Activated CD8-positive, alpha-beta memory T cell treated with anti-CD3 and anti-CD28 coated beads, Interleukin-2, amount 50 U/mL, for 24 hours (primary cell): ENCODE results near the gene LRRC46.

ENCODE experiments used
- DNase-seq: peaks from one replicate; pipeline ENCODE4 v3.0.0-alpha.2; 2020; ENCODE audit errors: extremely low read depth

LRRC46 gene

GRCh38 chr17:47808830-47809480, 22.5 kb upstream of the LRRC46 start:
- DNase-seq: no peak

- no peak for DNase-seq
These were observed 21.2 kb upstream of the LRRC46 start for GRCh38 chr17:47810200-47810821.

- no peak for DNase-seq
These were observed 20.4 kb upstream of the LRRC46 start for GRCh38 chr17:47810901-47811635.

GRCh38 chr17:47811709-47812108, 19.8 kb upstream of the LRRC46 start:
- DNase-seq: no peak

GRCh38 chr17:47812146-47812920, 19.1 kb upstream of the LRRC46 start:
- no peak for DNase-seq

DNA sequence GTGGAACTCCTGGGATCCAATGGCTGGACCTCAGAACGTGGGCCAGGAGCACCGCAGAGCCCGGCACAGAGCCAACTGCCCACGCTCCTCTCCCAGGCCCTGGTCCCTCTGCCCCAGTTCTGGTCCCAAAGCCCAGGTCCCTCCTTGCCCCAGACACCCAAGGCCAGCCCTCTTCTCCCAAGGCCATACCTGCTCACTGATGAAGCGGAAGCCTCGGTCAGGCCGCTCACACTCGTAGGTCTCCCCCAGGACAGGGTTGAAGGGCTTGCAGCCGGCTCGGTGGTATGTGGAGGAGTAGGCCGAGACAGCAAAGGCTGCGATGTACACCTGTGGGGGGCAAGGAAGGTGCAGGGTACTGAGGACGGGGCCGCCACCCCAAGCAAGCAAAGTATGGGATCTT, 18.4 kb upstream of the LRRC46 start:
- no peak for DNase-seq

- no peak for DNase-seq
These were observed 17.9 kb upstream of the LRRC46 start for GRCh38 chr17:47813512-47814031.

DNA sequence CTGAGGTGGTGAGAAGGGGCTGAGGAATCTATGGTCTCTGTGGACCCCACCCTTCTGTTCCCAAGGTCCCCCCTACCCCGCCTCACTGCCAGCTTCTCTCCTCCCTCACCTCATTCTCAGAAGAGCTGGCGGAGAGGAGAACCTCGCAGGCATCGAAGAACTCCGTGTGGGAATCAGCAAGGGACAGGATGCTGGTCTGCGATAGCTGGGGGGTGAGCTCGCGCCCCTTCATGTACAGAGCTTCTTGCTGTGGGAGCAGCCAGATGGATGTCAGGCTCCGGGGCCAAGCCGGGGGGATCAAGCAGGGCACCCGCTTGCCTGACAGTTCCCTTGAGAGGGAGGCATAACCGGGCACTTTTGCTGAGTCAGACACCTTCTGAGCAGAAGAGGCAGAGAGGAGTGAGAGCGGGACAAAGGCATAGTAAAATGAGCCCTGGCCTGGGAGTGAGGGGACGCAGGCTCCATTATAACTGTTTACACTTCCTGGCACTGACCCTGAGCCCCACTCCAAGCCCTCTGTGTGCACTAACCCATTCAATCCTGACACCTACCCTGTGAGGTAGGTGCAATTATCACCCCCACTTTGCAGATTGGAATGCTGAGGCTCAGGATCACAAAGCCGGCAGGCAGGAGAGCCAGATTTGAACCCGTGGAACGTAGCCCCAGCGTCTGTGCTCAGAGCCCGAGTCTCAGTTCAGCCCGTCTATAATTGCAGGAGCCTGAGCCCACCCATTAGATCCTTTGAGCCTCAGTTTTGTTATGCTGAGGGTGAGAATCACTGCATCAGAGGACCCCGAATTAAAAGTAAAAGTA, 16.2 kb upstream of the LRRC46 start:
- no peak for DNase-seq

- DNase-seq: no peak
These were observed 15.2 kb upstream of the LRRC46 start for GRCh38 chr17:47816111-47816735.

DNA sequence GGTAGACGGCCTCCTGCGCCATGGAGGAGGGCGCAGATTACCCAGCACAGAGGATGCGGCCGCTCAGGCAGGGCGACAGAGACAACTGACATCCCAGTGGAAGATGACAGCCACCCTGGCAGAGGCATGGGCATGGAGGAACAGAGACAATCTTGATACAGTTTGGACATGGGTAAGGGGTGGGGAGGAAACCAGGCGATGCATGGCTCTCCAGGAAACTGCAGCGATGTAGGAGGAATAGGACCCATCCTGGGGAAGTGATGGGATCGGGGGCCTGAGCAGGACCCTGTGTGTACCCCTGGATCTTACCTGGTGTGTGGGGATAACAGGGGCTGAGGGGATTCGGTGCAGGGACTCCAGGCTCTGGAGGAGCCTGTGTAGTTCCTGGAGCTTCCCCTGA, 14.5 kb upstream of the LRRC46 start:
- DNase-seq: no peak

GRCh38 chr17:47818002-47818695, 13.3 kb upstream of the LRRC46 start:
- no peak for DNase-seq

DNA sequence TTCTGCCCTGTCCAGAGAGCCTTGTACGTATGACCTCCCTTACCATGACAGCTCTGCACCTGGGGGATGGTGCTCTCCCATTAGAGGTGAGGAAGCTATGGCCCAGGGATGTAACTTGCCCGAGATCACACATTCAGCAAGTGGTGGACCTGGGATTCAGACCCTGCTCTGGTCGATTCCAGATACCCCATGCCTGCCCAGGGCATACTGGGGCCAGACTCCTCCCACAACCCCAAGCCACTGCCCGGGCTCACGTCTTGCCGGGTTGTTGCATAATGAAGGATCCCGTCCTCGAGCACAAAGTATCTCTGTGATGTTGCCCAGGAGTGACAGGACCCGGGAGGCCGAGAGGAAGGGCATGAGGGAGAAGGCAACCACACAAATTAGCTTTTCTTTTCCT, 12.0 kb upstream of the LRRC46 start:
- no peak for DNase-seq

DNA sequence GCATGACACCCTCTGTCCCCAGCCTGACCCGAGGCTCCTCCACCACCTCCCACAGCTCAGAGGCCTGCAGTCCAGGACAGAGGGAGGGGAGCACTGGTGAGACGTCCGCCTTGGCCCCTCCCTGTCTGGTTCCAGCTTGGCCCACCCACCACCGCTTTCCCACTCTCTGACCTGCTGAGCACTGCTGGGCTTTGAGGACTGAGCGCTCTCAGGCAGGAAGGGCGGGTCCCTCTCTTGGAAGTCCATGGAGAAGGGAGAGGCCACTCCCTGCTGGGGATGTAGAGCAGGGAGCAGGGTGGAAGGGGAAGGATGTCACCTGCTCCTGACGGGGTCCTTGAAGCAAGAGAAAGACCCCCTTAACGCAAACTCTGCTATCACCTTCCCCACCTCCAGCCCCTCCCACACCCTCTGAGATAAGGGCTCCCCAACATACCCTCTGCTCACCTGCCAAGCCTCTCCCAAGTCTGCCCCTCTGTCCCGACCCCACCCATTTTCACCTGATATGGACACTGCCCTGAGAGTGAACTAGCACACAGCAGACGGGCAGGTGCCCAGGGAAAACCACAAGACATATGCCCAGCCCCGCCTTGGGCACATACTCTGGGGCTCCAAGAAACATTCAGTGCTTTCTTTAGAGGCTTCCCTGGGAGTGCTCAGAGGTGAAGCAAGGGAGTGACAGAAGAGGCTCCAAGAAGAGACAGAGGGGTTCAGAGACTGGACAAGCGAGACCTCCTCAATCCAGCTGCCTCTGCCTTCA, 11.3 kb upstream of the LRRC46 start:
- no peak for DNase-seq

DNA sequence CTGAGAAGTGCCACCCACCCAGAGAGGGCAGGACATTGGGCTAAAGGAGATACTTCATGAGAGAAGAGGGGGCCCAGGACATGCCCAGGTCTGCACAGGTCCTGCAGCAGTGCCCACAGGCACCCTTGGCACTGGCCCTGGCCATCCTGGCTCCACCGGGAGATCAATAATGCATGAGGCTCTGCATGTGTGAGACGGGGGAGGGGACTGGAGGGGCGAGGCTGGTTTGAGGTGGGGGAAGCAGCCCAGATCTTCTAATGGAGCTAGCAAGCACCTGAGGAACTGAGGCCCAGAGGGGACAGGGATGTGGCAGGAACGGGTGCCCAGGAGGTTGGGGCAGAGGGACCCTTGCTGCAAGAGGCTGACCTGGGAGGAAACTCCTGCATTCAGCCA, 10.4 kb upstream of the LRRC46 start:
- no peak for DNase-seq

GRCh38 chr17:47821424-47822391, 9.8 kb upstream of the LRRC46 start, which contains the start of gene OSBPL7:
TSS of gene OSBPL7 (minus strand) at chr17:47821794. CDS start at chr17:47820278, 1,516 bp downstream.
- DNase-seq: no peak

DNA sequence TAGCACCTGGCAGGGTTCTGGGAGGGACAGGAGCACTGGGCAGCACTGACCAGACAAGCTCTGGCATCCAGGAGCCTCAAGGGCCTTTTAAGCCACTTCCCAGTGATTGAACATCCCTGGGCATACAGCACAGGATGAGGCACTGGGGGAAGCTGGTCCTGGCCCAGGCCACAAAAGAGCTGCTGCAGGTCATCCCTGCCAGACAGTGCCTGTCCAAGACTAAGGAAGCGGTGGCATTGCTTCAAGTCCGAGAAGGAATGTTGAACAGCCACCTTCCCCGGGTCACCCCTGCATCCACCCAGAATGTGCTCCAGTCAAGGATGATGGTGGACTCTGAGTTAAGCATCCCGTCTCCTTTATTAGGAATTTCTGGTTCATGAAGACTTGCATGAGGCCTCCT, 8.7 kb upstream of the LRRC46 start:
- no peak for DNase-seq

GRCh38 chr17:47823519-47823918, 8.0 kb upstream of the LRRC46 start:
- DNase-seq: no peak

DNA sequence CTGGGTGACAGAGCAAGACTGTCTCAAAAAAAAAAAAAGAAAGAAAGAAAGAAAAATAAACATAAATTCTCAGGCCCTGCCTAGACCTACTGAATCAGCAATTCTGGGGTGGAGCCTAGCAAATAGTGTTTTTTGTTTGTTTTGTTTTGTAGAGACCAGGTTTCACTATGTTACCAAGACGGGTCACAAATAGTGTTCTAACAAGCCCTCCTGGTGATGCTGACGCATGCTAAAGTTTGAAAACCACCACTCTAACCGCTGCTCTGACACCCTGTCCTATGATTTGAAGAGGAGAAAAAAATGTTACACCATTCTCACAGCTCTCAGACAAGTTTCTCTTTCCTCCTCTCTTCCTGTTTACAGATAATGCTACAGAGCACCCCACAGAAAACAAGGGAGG, 1.6 kb upstream of the LRRC46 start:
- no peak for DNase-seq
